H1 (cell line): ENCODE results near the gene SLC41A1. TPM values are rescaled to one million over a fixed set of nuclear protein-coding genes. Genes with fewer than 3 reads are reported as not detected.

Experiments used
- CTCF ChIA-PET: fragments of 300-600 bp; sonication (Branson Sonifier 250); formaldehyde crosslinking; loops from one replicate; lab custom pipeline; 2021; ENCODE audit not compliant: partially characterized antibody; lab: Charles Lee
- POLR2A ChIA-PET: fragments of 300-600 bp; sonication (Branson Sonifier 250); formaldehyde crosslinking; loops from one replicate; lab custom pipeline; 2021; ENCODE audit warnings: inconsistent platforms; ENCODE audit not compliant: partially characterized antibody; lab: Charles Lee
- DNase-seq, 2 experiments: peaks; one replicate each; pipeline versions ENCODE4 v3.0.0 to v3.0.0-alpha.2; 2010 to 2022; ENCODE audit warnings: low spot score in 2 of 2, low read depth in 1 of 2, mixed read lengths in 1 of 2
- FAIRE-seq: peaks from 2 replicates; lab custom pipeline; 2011; peaks lifted over from hg19 to GRCh38; lab: Jason Lieb, UNC
- H2AFZ ChIP-seq: 2 replicates; pipeline ENCODE4 v1.8.1; 2012; ENCODE audit warnings: low read length, inconsistent platforms
- H2AK5ac ChIP-seq: 2 replicates; pipeline ENCODE4 v1.6.1; 2013; ENCODE audit warnings: low read depth, low read length
- H2BK120ac ChIP-seq: replicated peaks from 2 replicates; pipeline ENCODE3; 2013; ENCODE audit warnings: low read depth, low read length, inconsistent platforms
- H2BK12ac ChIP-seq: 2 replicates; pipeline ENCODE4 v1.6.1; 2013; ENCODE audit warnings: low read depth, low read length
- H2BK15ac ChIP-seq: 2 replicates; pipeline ENCODE4 v1.6.1; 2013; ENCODE audit warnings: low read length
- H2BK20ac ChIP-seq: 2 replicates; pipeline ENCODE4 v1.6.1; 2013; ENCODE audit warnings: low read length
- H2BK5ac ChIP-seq: 2 replicates; pipeline ENCODE4 v1.6.1; 2013; ENCODE audit warnings: low read depth, low read length
- H3K14ac ChIP-seq: 2 replicates; pipeline ENCODE4 v1.6.1; 2013; ENCODE audit warnings: inconsistent platforms; ENCODE audit not compliant: insufficient read length
- H3K18ac ChIP-seq: 2 replicates; pipeline ENCODE4 v1.6.1; 2013; ENCODE audit warnings: low read length; ENCODE audit errors: extremely low read depth
- H3K23ac ChIP-seq: 2 replicates; pipeline ENCODE4 v1.6.1; 2013; ENCODE audit warnings: inconsistent platforms; ENCODE audit not compliant: insufficient read length
- H3K23me2 ChIP-seq: 2 replicates; pipeline ENCODE4 v1.6.1; 2013; ENCODE audit warnings: low read depth, low read length
- H3K27ac ChIP-seq: 2 replicates; pipeline ENCODE4 v1.6.1; 2011; ENCODE audit warnings: low read depth, low read length, inconsistent platforms
- H3K27me3 ChIP-seq, 4 experiments: replicated peaks in 1 of 4; 1 replicate in 1 of 4; 2 replicates in 3 of 4; pipeline versions ENCODE4 v1.6.1 to v1.8.1; 2011 to 2013; ENCODE audit warnings: low read length in 3 of 4, mild to moderate bottlenecking in 3 of 4, inconsistent platforms in 2 of 4, mixed read lengths in 2 of 4, moderate library complexity in 1 of 4; ENCODE audit not compliant: control insufficient read depth in 3 of 4, insufficient read depth in 3 of 4; ENCODE audit errors: extremely low read depth in 1 of 4
- H3K36me3 ChIP-seq, 4 experiments: 2 replicates each; pipeline versions ENCODE4 v1.6.1 to v1.8.1; 2011 to 2013; ENCODE audit warnings: mild to moderate bottlenecking in 4 of 4, low read length in 3 of 4, moderate library complexity in 2 of 4, control low read depth in 1 of 4, inconsistent platforms in 1 of 4; ENCODE audit not compliant: insufficient read depth in 4 of 4, control insufficient read depth in 2 of 4
- H3K4ac ChIP-seq: replicated peaks from 2 replicates; pipeline ENCODE3; 2013; ENCODE audit warnings: low read length, low read depth, mixed read lengths, inconsistent platforms; ENCODE audit not compliant: insufficient read length
- H3K4me1 ChIP-seq, 4 experiments: replicated peaks in 1 of 4; 1 replicate in 1 of 4; 2 replicates in 3 of 4; pipeline versions ENCODE4 v1.6.1 to v1.8.1; 2011 to 2013; ENCODE audit warnings: low read length in 3 of 4, inconsistent platforms in 2 of 4, mixed read lengths in 1 of 4; ENCODE audit not compliant: insufficient read depth in 4 of 4, control insufficient read depth in 3 of 4
- H3K4me2 ChIP-seq, 2 experiments: 2 replicates each; pipeline versions ENCODE4 v1.6.1 to v1.8.1; 2011 to 2013; ENCODE audit warnings: low read depth in 2 of 2, low read length in 2 of 2, control low read depth in 1 of 2, inconsistent platforms in 1 of 2, mild to moderate bottlenecking in 1 of 2; ENCODE audit not compliant: insufficient read depth in 1 of 2
- H3K4me3 ChIP-seq, 4 experiments: fragments of 200-600, 300-600 bp in 1 of 4; sonication (generic), shearing (Covaris generic), sonication (Bioruptor Twin) in 1 of 4; 2 replicates each; pipeline versions ENCODE4 v1.5.1 to v1.8.1; 2011 to 2016; ENCODE audit warnings: low read length in 4 of 4, low read depth in 3 of 4, control low read depth in 2 of 4, inconsistent platforms in 2 of 4, mild to moderate bottlenecking in 2 of 4, mixed read lengths in 1 of 4, moderate library complexity in 1 of 4; ENCODE audit not compliant: insufficient read depth in 2 of 4; ENCODE audit errors: extremely low read depth in 1 of 4
- H3K56ac ChIP-seq: replicated peaks from 2 replicates; pipeline ENCODE3; 2013; ENCODE audit warnings: low read depth, mild to moderate bottlenecking, mixed read lengths, low read length, inconsistent platforms; ENCODE audit not compliant: insufficient read length
- H3K79me1 ChIP-seq: 2 replicates; pipeline ENCODE4 v1.6.1; 2013; ENCODE audit warnings: low read depth, low read length, control low read depth
- H3K79me2 ChIP-seq, 2 experiments: 2 replicates each; pipeline versions ENCODE4 v1.6.1 to v1.8.1; 2012 to 2013; ENCODE audit warnings: low read length in 2 of 2, mild to moderate bottlenecking in 2 of 2, inconsistent platforms in 1 of 2; ENCODE audit not compliant: insufficient read depth in 2 of 2, control insufficient read depth in 1 of 2
- H3K9ac ChIP-seq, 4 experiments: replicated peaks in 1 of 4; 1 replicate in 1 of 4; 2 replicates in 3 of 4; pipeline versions ENCODE4 v1.6.1 to v1.8.1; 2011 to 2013; ENCODE audit warnings: low read depth in 3 of 4, low read length in 3 of 4, control low read depth in 2 of 4, mild to moderate bottlenecking in 2 of 4, moderate library complexity in 2 of 4, inconsistent platforms in 1 of 4; ENCODE audit errors: extremely low read depth in 1 of 4
- H3K9me3 ChIP-seq, 2 experiments: 2 replicates each; pipeline versions ENCODE4 v1.6.1 to v1.8.1; 2012 to 2013; ENCODE audit warnings: mild to moderate bottlenecking in 2 of 2, moderate library complexity in 2 of 2, control low read depth in 1 of 2, inconsistent platforms in 1 of 2, low read depth in 1 of 2, low read length in 1 of 2, mixed read lengths in 1 of 2; ENCODE audit not compliant: insufficient read depth in 2 of 2
- H4K20me1 ChIP-seq, 2 experiments: replicated peaks in 1 of 2; 2 replicates each; pipeline versions ENCODE3 to v1.8.1; 2011 to 2013; ENCODE audit warnings: inconsistent platforms in 2 of 2, low read length in 2 of 2, mild to moderate bottlenecking in 1 of 2; ENCODE audit not compliant: insufficient read depth in 2 of 2, control insufficient read depth in 1 of 2
- H4K5ac ChIP-seq: 2 replicates; pipeline ENCODE4 v1.6.1; 2013; ENCODE audit warnings: low read length, low read depth, mixed read lengths, inconsistent platforms; ENCODE audit not compliant: insufficient read length
- H4K8ac ChIP-seq: 2 replicates; pipeline ENCODE4 v1.8.0; 2013; ENCODE audit warnings: mild to moderate bottlenecking, moderate library complexity, low read length, inconsistent platforms; ENCODE audit not compliant: insufficient read depth; ENCODE audit errors: extremely low read depth
- H4K91ac ChIP-seq: replicated peaks from 2 replicates; pipeline ENCODE3; 2013; ENCODE audit warnings: low read length, mixed read lengths, inconsistent platforms; ENCODE audit not compliant: insufficient read length
- SAP30 ChIP-seq: fragments of 300-600 bp; sonication (generic); IDR thresholded peaks from 2 replicates; pipeline ENCODE4 v1.7.1; 2012; ENCODE audit warnings: low read length, moderate library complexity, mild to moderate bottlenecking, inconsistent platforms; ENCODE audit not compliant: insufficient read depth, insufficient replicate concordance
- TAF7 ChIP-seq: optimal IDR thresholded peaks from 2 replicates; pipeline ENCODE3; 2011; ENCODE audit warnings: low read depth, mild to moderate bottlenecking, inconsistent platforms, low read length, moderate library complexity, borderline replicate concordance
- TEAD4 ChIP-seq: IDR thresholded peaks from 2 replicates; pipeline ENCODE4 v1.6.1; 2012; ENCODE audit warnings: low read depth, low read length, inconsistent platforms, mixed read lengths
- WGBS, 2 experiments: shearing (Covaris generic) in 1 of 2; methylation state at CpG; one replicate each; pipeline versions ENCODE4 v1.1.6 to v1.1.7; 2013 to 2015; ENCODE audit warnings: low lambda C conversion rate in 2 of 2, mixed read lengths in 2 of 2, inconsistent platforms in 1 of 2, low coverage in 1 of 2, missing lambda C conversion rate in 1 of 2; ENCODE audit not compliant: insufficient replicate concordance in 2 of 2, insufficient coverage in 1 of 2, insufficient read length in 1 of 2; ENCODE audit errors: extremely low coverage in 1 of 2, missing lambda C conversion rate in 1 of 2; 5-methylcytosine and 5-hydroxymethylcytosine counted together
- polyA plus RNA-seq, 7 experiments: library from polyadenylated mRNA; depleted of rRNA in 3 of 7; stranded (reverse) in 5 of 7; unstranded in 2 of 7; fragments of >200 nt in 5 of 7; fragments of 200-250 nt in 2 of 7; gene quantifications; 1 replicate in 5 of 7; 2 replicates in 1 of 7; 4 replicates in 1 of 7; pipeline versions ENCODE4 v1.2.1 to v1.2.3, GENCODE V29; 2011 to 2013; ENCODE audit warnings: missing spikeins in 2 of 7, mixed read lengths in 2 of 7
- total RNA-seq: library from RNA; stranded (reverse); fragmentation: NEBNext Ultra II Directional; extraction: Animal tissue kit (Norgen Biotek cat#: 25700); gene quantifications from 2 replicates; pipeline ENCODE4 v1.2.1, GENCODE V29; 2021

SLC41A1 gene
- total and polyA plus RNA-seq, 2 of the 8 experiments (the other 6 are each of a cell fraction or from before 2014, with no cell fraction given), result 41.2 to 42.3 TPM

DNA sequence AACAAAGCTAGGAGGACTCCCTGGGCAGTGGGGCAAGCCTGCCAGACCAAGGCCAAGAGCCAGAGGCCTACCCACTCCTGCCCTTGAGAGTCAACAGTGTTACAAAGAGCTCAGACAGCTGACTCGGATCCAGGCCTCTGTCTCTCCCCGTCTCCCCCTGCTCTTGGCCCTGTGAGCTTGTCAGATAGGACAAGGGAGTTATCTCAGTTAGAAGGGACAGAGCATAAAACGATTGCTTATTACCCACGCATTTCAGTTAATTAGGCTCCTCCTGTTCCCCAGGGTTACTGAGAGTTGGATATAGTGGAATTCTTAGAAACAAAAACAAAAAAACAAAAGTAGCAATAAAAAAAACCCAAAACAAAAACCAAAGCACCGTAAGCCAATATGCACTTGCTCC, 1.3 kb downstream of the SLC41A1 start:
- WGBS, 2 experiments, result 74% methylated on average over 5 of the region's 5 CpGs; no CpG with 5 or more reads in 1 of the 2 experiments

More for the DNA sequence above, 1.3 kb downstream of the SLC41A1 start:
- no peak overlapping the region for H3K18ac ChIP-seq
- H3K27ac ChIP-seq, result no peak overlapping the region
- H3K14ac ChIP-seq, result no peak overlapping the region
- H3K4me3 ChIP-seq, result peak overlapping the region; percentile 49 to 94 (median 64); a peak in 4 of 8 replicates
- H4K8ac ChIP-seq, result no peak overlapping the region
- H2BK15ac ChIP-seq, result no peak overlapping the region
- peaks cover 7 to 11% (median 7%) of the 10 kb centered on the region in 4 experiments; a peak in 5 of 8 replicates for H3K36me3 ChIP-seq
- TF ChIP-seq SAP30 (no peak), TEAD4 (no peak), TAF7 (no peak)
- no peak for FAIRE-seq
- H4K20me1 ChIP-seq, result peaks cover 0 to 11% of the 10 kb centered on the region in 2 experiments
- no peak overlapping the region for H2BK120ac ChIP-seq
- peaks cover 2 to 7% (median 6%) of the 10 kb centered on the region in 4 experiments; a peak in 5 of 7 replicates for H3K4me1 ChIP-seq
- H2AFZ ChIP-seq, result no peak overlapping the region
- peaks cover 0 to 46% of the 10 kb centered on the region in 2 experiments; a peak in 2 of 4 replicates for H3K79me2 ChIP-seq
- H2BK5ac ChIP-seq, result no peak overlapping the region
- peak overlapping the region; percentile 96 to 97 for H3K4me2 ChIP-seq
- no peak overlapping the region for H3K9ac ChIP-seq
- no peak overlapping the region for H2BK12ac ChIP-seq
- H3K56ac ChIP-seq, result no peak overlapping the region
- peaks cover 6% of the 10 kb centered on the region; the same call in 1 of the 2 replicates for H3K23me2 ChIP-seq
- H2AK5ac ChIP-seq, result no peak overlapping the region
- POLR2A ChIA-PET, result interaction anchor here (0.6 to 1.6 kb wide), 9 partner anchors 10 to 100 kb away, joined by 3 to 5 read pairs (median 3); no protein-coding TSS in a partner anchor
- no peak overlapping the region for H4K91ac ChIP-seq
- H4K5ac ChIP-seq, result no peak overlapping the region
- peaks cover 0 to 3% (median 0%) of the 10 kb centered on the region in 4 experiments; a peak in 2 of 7 replicates for H3K27me3 ChIP-seq
- H3K79me1 ChIP-seq, result peaks cover 10% of the 10 kb centered on the region
- DNase-seq, result no peak
- H3K23ac ChIP-seq, result no peak overlapping the region
- no peak overlapping the region for H2BK20ac ChIP-seq
- no peak overlapping the region for H3K4ac ChIP-seq
- H3K9me3 ChIP-seq, result no peaks in the 10 kb centered on the region
- CTCF ChIA-PET, result interaction anchor here (0.9 to 6.1 kb wide), 11 partner anchors 15 to 220 kb away, joined by 3 to 79 read pairs (median 4); no protein-coding TSS in a partner anchor
